HuH-7 (cell line): ENCODE results near the gene DOCK10.

Source experiments
- DNase-seq: peaks from one replicate; pipeline ENCODE4 v3.0.0; 2011; ENCODE audit warnings: low spot score

Gene DOCK10

DNA sequence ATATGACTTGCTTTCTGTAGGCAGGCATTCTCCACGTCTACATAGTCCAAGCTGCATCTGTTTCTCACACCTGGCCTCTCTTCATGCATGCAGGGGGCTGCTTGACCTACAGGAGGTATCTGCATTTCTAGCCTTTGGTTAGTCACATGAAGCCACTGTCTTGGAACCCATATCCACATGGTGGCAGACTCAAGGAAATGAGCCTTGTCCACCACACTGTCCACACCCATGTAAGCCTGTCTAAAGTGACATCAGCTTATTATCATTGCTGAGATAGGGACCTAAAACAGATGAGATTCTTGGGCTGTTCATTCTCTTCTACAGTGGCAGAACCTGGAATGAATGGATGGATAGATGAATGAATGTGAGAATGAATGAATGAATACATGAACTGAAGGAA is 160.4 kb downstream of the DOCK10 start:
- DNase-seq, result no peak

GRCh38 chr2:224876522-224876921 is 165.7 kb downstream of the DOCK10 start:
- no peak for DNase-seq

- DNase-seq, result no peak
Observed at GRCh38 chr2:224875841-224876240, 166.4 kb downstream of the DOCK10 start.

DNA sequence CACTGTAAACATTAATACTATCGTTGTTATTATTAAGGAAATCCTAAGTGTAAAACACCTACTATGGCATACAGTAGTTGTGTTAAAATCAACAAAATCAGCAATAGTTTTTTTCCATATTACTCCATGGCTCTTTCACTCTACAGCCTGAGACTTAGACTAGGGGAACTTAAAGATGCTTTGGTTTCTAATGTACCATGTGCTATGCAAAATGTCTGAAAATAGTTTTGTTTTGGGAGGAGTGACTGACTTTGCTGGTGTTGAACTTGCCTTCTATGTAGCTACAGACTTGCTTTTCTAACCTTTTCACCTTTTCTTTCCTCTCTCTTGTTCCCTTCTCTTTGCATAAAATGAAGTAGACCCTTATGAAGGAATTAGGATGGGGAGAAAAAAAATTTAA is 167.1 kb downstream of the DOCK10 start:
- DNase-seq, result no peak

DNA sequence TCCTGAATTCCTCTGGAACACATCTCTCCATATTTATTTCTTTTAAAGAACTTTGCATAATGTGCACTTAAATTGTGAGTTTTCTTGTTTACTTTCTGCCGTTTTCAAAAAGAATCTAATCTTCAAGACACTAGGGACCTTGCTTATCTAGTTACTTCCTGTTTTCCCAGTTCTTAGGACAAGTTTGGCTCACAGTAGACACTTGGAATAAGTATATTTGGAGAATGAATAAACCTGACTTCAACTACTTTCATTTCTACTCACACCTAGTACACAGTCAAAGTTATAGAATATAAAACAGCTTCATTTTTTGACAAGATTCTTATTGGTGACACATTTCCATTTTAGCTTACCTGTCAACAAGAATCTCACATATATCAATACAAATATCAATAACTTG is 170.5 kb downstream of the DOCK10 start:
- no peak for DNase-seq

DNA sequence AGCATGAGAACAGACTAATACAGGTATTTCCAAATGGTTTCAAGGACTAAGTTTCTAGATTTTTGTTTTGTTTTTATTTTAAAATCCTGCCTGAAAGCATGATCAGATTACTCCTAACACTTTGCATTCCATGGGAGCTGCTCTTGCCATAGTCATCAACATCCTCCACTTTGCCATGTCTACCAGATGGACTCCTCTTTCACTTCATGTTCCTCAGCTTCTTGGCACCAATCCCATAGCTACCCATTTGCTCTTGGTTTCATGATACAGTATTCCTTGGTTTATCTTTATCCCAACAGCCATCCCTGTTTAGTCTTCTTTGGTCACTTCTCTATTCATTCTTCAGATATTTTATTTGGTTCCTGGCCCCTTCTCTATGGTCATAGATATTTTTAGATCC is 171.9 kb downstream of the DOCK10 start:
- no peak for DNase-seq

- DNase-seq, result no peak
Observed at GRCh38 chr2:224869601-224870233, 172.6 kb downstream of the DOCK10 start.

- DNase-seq, result no peak
Observed at GRCh38 chr2:224865016-224865415, 177.3 kb downstream of the DOCK10 start.

GRCh38 chr2:224861266-224861665 is 181.0 kb downstream of the DOCK10 start:
- no peak for DNase-seq

- DNase-seq, result no peak
Observed at GRCh38 chr2:224860786-224861185, 181.5 kb downstream of the DOCK10 start.

GRCh38 chr2:224851811-224852210 is 190.5 kb downstream of the DOCK10 start:
- DNase-seq, result no peak

- no peak for DNase-seq
Observed at GRCh38 chr2:224850081-224850480, 192.2 kb downstream of the DOCK10 start.

GRCh38 chr2:224849264-224849663 is 193.0 kb downstream of the DOCK10 start:
- DNase-seq, result peak; percentile 15

GRCh38 chr2:224847961-224848850 is 194.1 kb downstream of the DOCK10 start:
- DNase-seq, result no peak

DNA sequence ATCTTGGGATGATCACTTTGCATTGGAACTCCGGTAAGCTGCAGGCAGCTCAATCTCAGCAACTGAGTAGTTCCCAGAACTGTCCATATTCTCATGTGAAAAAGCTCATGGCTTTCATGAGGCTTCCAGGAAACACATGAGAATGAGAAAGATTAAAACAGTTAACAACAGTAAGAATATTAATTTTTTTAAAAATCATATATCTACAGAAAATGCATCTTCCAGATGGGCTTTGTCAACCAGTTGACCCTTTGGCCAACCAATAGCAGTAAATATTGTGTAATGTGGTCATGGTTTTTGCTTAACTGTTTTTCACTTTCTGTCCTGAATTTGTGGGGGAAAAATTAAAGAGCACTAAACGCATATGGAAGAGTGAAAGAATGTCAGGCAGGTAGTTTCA is 194.9 kb downstream of the DOCK10 start:
- no peak for DNase-seq

- no peak for DNase-seq
Observed at GRCh38 chr2:224846686-224847085, 195.6 kb downstream of the DOCK10 start.

- no peak for DNase-seq
Observed at GRCh38 chr2:224846161-224846560, 196.1 kb downstream of the DOCK10 start.

GRCh38 chr2:224843141-224843540 is 199.1 kb downstream of the DOCK10 start:
- DNase-seq, result no peak

DNA sequence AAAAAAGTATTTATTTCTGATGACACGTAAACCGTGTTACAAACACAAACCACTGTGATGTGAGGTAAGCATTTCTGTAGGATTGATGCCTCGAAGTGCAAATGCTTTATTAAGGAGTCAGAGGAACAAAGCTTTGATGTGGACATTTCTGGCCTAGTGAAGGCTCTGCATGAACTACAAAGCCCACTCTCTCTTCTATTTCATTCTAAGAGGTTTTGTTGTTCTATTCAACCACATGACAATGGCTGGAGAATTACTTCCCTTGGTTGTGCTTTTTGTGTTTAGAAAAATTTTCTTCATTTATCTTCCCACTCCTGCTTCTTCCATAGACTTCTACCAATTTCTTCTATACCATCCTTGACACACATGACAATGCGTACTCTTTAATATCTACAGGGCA is 200.4 kb downstream of the DOCK10 start:
- no peak for DNase-seq

DNA sequence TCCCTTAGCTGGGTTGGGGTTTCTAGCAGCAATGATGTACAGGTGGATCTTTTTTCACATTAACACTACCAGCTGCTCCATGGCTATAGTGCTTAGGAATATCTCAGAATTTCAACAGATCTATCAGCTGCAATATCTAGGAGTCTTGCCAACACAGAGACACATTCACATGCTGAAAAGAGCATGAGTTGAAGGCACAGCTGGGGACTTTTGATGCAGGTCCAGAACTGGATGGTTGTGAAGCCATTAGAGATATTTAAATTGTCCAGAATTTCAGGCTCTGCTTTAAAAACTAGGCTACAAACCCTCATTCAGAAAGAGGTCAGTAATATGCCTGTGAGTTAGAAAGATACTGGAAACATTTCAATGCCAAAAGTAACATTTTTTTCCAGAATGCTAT is 203.9 kb downstream of the DOCK10 start:
- DNase-seq, result no peak

DNA sequence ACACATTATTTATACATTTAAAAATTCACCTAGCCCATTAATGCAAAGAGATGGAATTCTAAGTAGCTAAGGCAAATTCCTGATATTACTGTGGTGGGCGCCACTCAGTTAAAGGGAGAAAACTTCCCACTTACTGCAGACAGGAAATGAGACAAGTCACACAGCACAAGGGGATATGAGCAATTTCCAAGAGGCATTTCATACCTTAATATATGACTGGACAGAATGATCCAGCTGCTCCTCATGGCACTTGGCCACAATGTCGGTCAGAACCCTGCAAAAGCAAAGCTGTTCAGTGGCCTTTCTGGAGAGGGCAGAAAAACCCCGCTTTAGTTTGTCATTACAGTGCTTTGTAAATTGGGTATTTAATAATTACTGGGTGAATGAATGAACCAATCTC is 204.7 kb downstream of the DOCK10 start:
- DNase-seq, result no peak

- no peak for DNase-seq
Observed at GRCh38 chr2:224837066-224837465, 205.2 kb downstream of the DOCK10 start.

DNA sequence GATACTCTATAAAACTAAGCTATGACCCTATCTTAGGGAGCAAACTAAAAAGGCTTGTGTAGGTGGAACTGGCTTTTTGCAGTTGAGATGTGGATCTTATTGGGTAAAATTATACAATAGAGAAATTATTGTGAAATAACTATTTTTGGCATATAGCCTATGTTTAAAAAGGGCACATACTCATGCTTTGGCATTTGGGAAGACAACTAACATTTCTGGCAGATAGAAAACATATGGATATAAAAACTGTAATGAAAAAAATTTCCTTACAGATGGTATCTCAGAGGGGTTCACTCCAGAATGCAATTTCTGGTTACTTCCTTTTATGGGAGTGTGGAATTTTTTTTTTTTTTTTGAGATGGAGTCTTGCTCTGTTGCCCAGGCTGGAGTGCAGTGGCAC is 206.0 kb downstream of the DOCK10 start:
- DNase-seq, result no peak

DNA sequence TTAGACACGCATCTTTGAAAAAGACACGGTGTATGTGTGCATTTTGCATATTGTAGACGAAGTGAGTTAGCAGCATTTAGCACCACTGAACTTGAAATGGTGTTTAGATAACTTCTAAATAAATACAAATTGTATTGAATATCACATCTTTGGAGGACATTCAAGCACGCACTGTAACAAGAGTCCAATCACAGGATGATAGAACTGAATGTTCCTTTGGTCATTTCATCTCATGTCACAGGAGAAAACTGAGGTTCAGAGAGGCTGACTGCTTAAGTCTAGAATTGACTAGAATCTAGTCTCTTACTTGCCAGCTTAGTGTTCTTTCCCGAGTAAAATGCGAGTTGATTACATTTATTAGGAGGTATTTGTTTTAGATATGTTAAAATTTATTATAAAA is 206.9 kb downstream of the DOCK10 start:
- no peak for DNase-seq
